Activated naive CD8-positive, alpha-beta T cell treated with anti-CD3 and anti-CD28 coated beads, Interleukin-2, amount 10 ng/mL, durations not matched to agents 7 days and 5 days (primary cell): ENCODE measurements around the gene CAPN5. TPM values are rescaled to one million over a fixed set of nuclear protein-coding genes. Genes with fewer than 3 reads are reported as not detected.

Experiments
- ATAC-seq: fragments of 150-1000 bp; cut with Tn5 transposase; one replicate; pipeline ENCODE4 v1.10.0; 2021; ENCODE audit warnings: low read depth, moderate library complexity
- POLR2A ChIA-PET: fragments of 350-600 bp; sonication (Branson Sonifier 250); formaldehyde crosslinking; loops from one replicate; lab custom pipeline; 2021; ENCODE audit warnings: antibody characterized with exemption; lab: Charles Lee
- DNase-seq: peaks from one replicate; pipeline ENCODE4 v3.0.0; 2021
- H3K27ac Mint-ChIP-seq: one replicate; pipeline ENCODE4 v1.8.0; 2022; ENCODE audit warnings: mild to moderate bottlenecking, mixed read lengths
- H3K27me3 Mint-ChIP-seq: one replicate; pipeline ENCODE4 v1.8.0; 2022; ENCODE audit warnings: mild to moderate bottlenecking, moderate library complexity, mixed read lengths
- H3K36me3 Mint-ChIP-seq: one replicate; pipeline ENCODE4 v1.8.0; 2021; ENCODE audit warnings: mild to moderate bottlenecking, mixed read lengths
- H3K4me1 Mint-ChIP-seq: one replicate; pipeline ENCODE4 v1.8.0; 2021; ENCODE audit warnings: mixed read lengths
- H3K4me3 Mint-ChIP-seq: one replicate; pipeline ENCODE4 v1.8.0; 2022; ENCODE audit warnings: mild to moderate bottlenecking, moderate library complexity, mixed read lengths
- H3K9me3 Mint-ChIP-seq: one replicate; pipeline ENCODE4 v1.8.0; 2021; ENCODE audit warnings: mixed read lengths
- total RNA-seq, 2 experiments: library from RNA; stranded (reverse); gene quantifications; one replicate each; pipeline ENCODE4 v1.2.3, GENCODE V29; 2021

The CAPN5 gene
- total RNA-seq, 2 experiments from 2014 or later: 2.8 to 3.8 TPM

- Mint-ChIP-seq H3K36me3 (no peaks in the 10 kb centered on the region), H3K9me3 (no peaks in the 10 kb centered on the region), H3K4me1 (peaks cover 32% of the 10 kb centered on the region), H3K27ac (no peak overlapping the region), H3K4me3 (no peak overlapping the region), H3K27me3 (peaks cover 46% of the 10 kb centered on the region)
- POLR2A ChIA-PET: no interaction called here
- DNase-seq (no peak), ATAC-seq (no peak)
These were observed 83.1 kb downstream of the CAPN5 start for GRCh38 chr11:77149716-77150392.

- Mint-ChIP-seq H3K4me1 (peaks cover 37% of the 10 kb centered on the region), H3K27ac (no peak overlapping the region), H3K27me3 (peaks cover 48% of the 10 kb centered on the region), H3K36me3 (no peaks in the 10 kb centered on the region), H3K4me3 (no peak overlapping the region), H3K9me3 (no peaks in the 10 kb centered on the region)
- DNase-seq (no peak), ATAC-seq (no peak)
- POLR2A ChIA-PET: no interaction called here
These were observed 84.1 kb downstream of the CAPN5 start for GRCh38 chr11:77150836-77151235.

GRCh38 chr11:77151804-77152509, 85.2 kb downstream of the CAPN5 start:
- H3K27ac Mint-ChIP-seq: peak overlapping the region; percentile 65

GRCh38 chr11:77152846-77153245, 86.1 kb downstream of the CAPN5 start:
- DNase-seq: no peak
- Mint-ChIP-seq H3K4me3 (peak overlapping the region; percentile 59), H3K27me3 (peaks cover 37% of the 10 kb centered on the region), H3K27ac (peak overlapping the region; percentile 63), H3K4me1 (peaks cover 36% of the 10 kb centered on the region), H3K36me3 (no peaks in the 10 kb centered on the region), H3K9me3 (no peaks in the 10 kb centered on the region)
- POLR2A ChIA-PET: no interaction called here
- ATAC-seq: no peak

More at GRCh38 chr11:77151804-77152509, 85.2 kb downstream of the CAPN5 start:
- Mint-ChIP-seq H3K27me3 (peaks cover 42% of the 10 kb centered on the region), H3K9me3 (no peaks in the 10 kb centered on the region), H3K36me3 (no peaks in the 10 kb centered on the region), H3K4me3 (peak overlapping the region; percentile 59), H3K4me1 (peaks cover 37% of the 10 kb centered on the region)
- POLR2A ChIA-PET: no interaction called here
- DNase-seq (peak; percentile 83), ATAC-seq (peak; percentile 64)

GRCh38 chr11:77153276-77154185, 86.8 kb downstream of the CAPN5 start:
- Mint-ChIP-seq H3K9me3 (no peaks in the 10 kb centered on the region), H3K4me3 (no peak overlapping the region), H3K36me3 (no peaks in the 10 kb centered on the region), H3K4me1 (peaks cover 31% of the 10 kb centered on the region), H3K27ac (no peak overlapping the region), H3K27me3 (peaks cover 32% of the 10 kb centered on the region)
- DNase-seq (no peak), ATAC-seq (no peak)
- POLR2A ChIA-PET: interaction anchor here (0.5 kb wide), 1 partner anchor 287 kb away, joined by 4 read pairs; no protein-coding TSS in a partner anchor

GRCh38 chr11:77154381-77155081, 87.8 kb downstream of the CAPN5 start:
- POLR2A ChIA-PET: interaction anchor here (0.5 kb wide), 1 partner anchor 288 kb away, joined by 4 read pairs; no protein-coding TSS in a partner anchor
- Mint-ChIP-seq H3K4me3 (no peak overlapping the region), H3K36me3 (no peaks in the 10 kb centered on the region), H3K9me3 (no peaks in the 10 kb centered on the region), H3K27me3 (peaks cover 31% of the 10 kb centered on the region), H3K27ac (no peak overlapping the region), H3K4me1 (peaks cover 29% of the 10 kb centered on the region)
- DNase-seq (no peak), ATAC-seq (no peak)

- Mint-ChIP-seq H3K9me3 (no peaks in the 10 kb centered on the region), H3K4me1 (peaks cover 29% of the 10 kb centered on the region), H3K4me3 (no peak overlapping the region), H3K27ac (no peak overlapping the region), H3K36me3 (no peaks in the 10 kb centered on the region), H3K27me3 (peaks cover 31% of the 10 kb centered on the region)
- DNase-seq: no peak
- no peak for ATAC-seq
- POLR2A ChIA-PET: no interaction called here
These were observed 88.3 kb downstream of the CAPN5 start for GRCh38 chr11:77155082-77155475.

GRCh38 chr11:77155556-77156130, 88.9 kb downstream of the CAPN5 start:
- Mint-ChIP-seq H3K9me3 (no peaks in the 10 kb centered on the region), H3K27me3 (peaks cover 29% of the 10 kb centered on the region), H3K27ac (no peak overlapping the region), H3K4me3 (no peak overlapping the region), H3K4me1 (peaks cover 29% of the 10 kb centered on the region), H3K36me3 (no peaks in the 10 kb centered on the region)
- ATAC-seq (no peak), DNase-seq (no peak)
- POLR2A ChIA-PET: interaction anchor here (1.1 kb wide), 1 partner anchor 14 kb away, joined by 4 read pairs; no protein-coding TSS in a partner anchor

GRCh38 chr11:77156396-77157195, 89.8 kb downstream of the CAPN5 start:
- POLR2A ChIA-PET: interaction anchor here (1.1 kb wide), 1 partner anchor 13 kb away, joined by 4 read pairs; no protein-coding TSS in a partner anchor
- no peak for DNase-seq
- H3K4me1 Mint-ChIP-seq: peaks cover 26% of the 10 kb centered on the region
- H3K4me3 Mint-ChIP-seq: no peak overlapping the region
- H3K27me3 Mint-ChIP-seq: peaks cover 21% of the 10 kb centered on the region
- no peak for ATAC-seq
- no peak overlapping the region for H3K27ac Mint-ChIP-seq
- no peaks in the 10 kb centered on the region for H3K36me3 Mint-ChIP-seq
- H3K9me3 Mint-ChIP-seq: no peaks in the 10 kb centered on the region

- ATAC-seq: no peak
- Mint-ChIP-seq H3K36me3 (no peaks in the 10 kb centered on the region), H3K27ac (no peak overlapping the region), H3K9me3 (no peaks in the 10 kb centered on the region), H3K4me3 (no peak overlapping the region), H3K4me1 (peaks cover 10% of the 10 kb centered on the region), H3K27me3 (peaks cover 22% of the 10 kb centered on the region)
- DNase-seq: no peak
- POLR2A ChIA-PET: no interaction called here
These were observed 91.4 kb downstream of the CAPN5 start for GRCh38 chr11:77158041-77158695.

GRCh38 chr11:77159219-77159936, 92.6 kb downstream of the CAPN5 start:
- no peak for DNase-seq
- H3K27me3 Mint-ChIP-seq: peaks cover 18% of the 10 kb centered on the region
- H3K4me1 Mint-ChIP-seq: peaks cover 6% of the 10 kb centered on the region
- no peaks in the 10 kb centered on the region for H3K36me3 Mint-ChIP-seq
- POLR2A ChIA-PET: no interaction called here
- no peaks in the 10 kb centered on the region for H3K9me3 Mint-ChIP-seq
- H3K4me3 Mint-ChIP-seq: no peak overlapping the region
- no peak for ATAC-seq
- no peak overlapping the region for H3K27ac Mint-ChIP-seq
